ENCODE data around the gene TUSC2.

DNA sequence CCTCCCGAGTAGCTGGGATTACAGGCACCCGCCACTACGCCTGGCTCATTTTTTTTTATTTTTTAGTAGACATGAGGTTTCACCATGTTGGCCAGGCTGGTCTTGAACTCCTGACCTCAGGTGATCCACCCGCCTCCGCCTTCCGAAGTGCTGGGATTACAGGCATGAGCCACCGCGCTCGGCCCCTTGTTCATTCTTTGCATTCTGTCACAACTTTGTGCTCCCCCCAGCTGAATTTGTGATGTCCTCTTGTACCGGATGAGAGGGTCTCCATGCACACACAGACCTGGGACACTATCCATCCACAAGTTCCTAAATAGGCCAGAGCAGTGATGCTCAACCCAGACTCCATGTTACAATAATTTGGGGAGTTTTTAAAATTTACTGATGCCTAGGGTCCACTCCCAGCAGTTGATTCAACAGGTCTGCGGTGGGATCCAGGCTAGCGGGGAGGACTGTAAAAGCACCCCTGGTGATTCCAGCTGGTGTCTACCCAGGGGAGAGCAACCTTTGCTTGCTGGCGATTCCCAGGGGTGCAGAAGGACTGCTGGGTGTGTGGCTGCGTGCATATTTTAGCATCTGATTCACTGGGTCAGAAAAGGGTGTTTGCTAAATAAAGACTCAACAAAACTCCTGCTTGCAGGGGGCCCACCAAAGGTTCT lies 11.6 kb upstream of the TUSC2 start:
- TF ChIP-seq, protein P1, sequence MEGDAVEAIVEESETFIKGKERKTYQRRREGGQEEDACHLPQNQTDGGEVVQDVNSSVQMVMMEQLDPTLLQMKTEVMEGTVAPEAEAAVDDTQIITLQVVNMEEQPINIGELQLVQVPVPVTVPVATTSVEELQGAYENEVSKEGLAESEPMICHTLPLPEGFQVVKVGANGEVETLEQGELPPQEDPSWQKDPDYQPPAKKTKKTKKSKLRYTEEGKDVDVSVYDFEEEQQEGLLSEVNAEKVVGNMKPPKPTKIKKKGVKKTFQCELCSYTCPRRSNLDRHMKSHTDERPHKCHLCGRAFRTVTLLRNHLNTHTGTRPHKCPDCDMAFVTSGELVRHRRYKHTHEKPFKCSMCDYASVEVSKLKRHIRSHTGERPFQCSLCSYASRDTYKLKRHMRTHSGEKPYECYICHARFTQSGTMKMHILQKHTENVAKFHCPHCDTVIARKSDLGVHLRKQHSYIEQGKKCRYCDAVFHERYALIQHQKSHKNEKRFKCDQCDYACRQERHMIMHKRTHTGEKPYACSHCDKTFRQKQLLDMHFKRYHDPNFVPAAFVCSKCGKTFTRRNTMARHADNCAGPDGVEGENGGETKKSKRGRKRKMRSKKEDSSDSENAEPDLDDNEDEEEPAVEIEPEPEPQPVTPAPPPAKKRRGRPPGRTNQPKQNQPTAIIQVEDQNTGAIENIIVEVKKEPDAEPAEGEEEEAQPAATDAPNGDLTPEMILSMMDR (IDR thresholded peaks at IDR 0.05; ENCODE audit: low read length): no peak
- no peak for TF ChIP-seq EZH2 (IDR thresholded peaks at IDR 0.05; ENCODE audit: borderline replicate concordance, low read length)
